NCI-H1092 treated with DMSO at 0.1 percent for 48 hours (cell line): ENCODE measurements around the gene NUMB.

Experiments
- DNase-seq: peaks from one replicate; lab custom pipeline; 2025; lab: John Stamatoyannopoulos, UW

The NUMB gene

GRCh38 chr14:73289729-73290128 lies 168.6 kb downstream of the NUMB start:
- no peak for DNase-seq

DNA sequence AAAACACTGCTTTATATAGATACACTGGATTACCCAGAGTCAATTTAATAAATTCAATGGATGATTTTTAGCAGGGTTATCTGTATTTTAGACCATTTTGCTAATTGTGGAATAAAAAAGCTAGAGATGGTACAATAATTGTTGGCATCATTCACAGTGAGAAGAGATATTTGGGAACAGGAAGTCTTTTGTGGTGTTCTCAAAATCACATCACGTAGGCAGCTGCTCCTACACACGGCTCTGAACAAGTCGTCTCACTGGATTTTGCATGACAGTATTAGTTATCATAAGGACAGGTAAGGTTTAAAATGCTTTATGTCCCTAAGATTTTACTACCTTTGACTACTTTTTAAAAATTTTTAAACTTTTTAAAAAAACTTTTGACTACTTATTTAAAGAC lies 169.0 kb downstream of the NUMB start:
- no peak for DNase-seq

- DNase-seq, result no peak
Measured at GRCh38 chr14:73287071-73287470, 171.3 kb downstream of the NUMB start.

DNA sequence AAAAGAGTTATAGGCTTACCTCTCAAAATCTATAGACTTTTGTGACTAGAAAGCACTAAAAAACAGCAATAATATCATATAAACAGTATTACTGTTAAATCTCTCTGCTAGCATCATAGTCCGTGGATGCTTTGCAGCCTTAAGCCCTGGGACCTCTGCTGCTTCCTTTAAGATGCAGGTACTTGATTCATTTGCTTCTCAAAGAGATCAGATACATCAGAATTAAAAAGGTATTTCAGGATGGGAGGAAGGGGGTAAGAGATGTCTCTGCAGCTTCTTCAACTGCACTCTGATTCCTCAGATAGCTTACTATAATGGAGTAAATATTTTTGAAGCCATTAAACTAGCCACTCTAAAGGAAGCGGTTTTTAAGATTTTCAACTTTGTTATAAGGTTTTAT lies 171.7 kb downstream of the NUMB start:
- DNase-seq, result no peak

DNA sequence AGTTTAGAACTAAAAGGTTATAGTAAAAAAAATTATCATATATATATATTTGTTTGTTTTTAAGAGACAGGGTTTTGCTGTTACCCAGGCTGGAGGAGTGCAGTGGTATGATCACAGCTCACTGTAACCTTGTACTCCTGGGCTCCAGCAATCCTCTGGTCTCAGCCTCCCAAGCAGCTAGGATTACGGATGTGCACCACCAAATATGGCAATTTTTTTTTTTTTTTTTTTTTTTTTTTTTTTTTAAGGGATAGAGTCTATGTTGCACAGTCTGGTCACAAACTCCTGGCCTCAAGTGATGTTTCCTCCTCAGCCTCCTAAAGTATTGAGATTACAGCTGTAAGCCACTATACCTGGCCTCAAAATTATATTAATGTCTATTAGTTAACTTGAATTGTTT lies 172.4 kb downstream of the NUMB start:
- DNase-seq, result no peak

GRCh38 chr14:73283608-73284379 lies 174.6 kb downstream of the NUMB start:
- no peak for DNase-seq

- no peak for DNase-seq
Measured at GRCh38 chr14:73280903-73281302, 177.4 kb downstream of the NUMB start.

GRCh38 chr14:73277376-73277775 lies 181.0 kb downstream of the NUMB start:
- DNase-seq, result no peak

DNA sequence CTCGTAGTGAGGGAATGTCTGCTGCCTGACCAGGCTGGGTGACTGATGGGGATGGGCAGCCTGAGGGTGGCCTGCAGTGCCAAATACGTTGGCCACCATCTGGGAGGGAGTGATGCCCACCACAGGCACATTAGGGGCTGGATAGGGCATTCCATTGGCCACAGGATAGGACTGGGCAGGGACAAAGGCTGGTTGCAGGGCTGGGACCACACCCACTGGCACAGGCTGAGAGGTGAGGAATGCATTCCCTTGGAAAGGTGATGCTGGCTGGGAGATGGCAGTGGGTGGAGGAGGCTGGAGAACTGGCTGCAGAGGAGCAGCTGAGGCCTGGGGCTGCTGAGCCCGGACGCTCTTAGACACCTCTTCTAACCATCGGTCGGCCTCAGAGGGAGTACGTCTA lies 181.5 kb downstream of the NUMB start:
- no peak for DNase-seq

- no peak for DNase-seq
Measured at GRCh38 chr14:73273799-73274198, 184.5 kb downstream of the NUMB start.

DNA sequence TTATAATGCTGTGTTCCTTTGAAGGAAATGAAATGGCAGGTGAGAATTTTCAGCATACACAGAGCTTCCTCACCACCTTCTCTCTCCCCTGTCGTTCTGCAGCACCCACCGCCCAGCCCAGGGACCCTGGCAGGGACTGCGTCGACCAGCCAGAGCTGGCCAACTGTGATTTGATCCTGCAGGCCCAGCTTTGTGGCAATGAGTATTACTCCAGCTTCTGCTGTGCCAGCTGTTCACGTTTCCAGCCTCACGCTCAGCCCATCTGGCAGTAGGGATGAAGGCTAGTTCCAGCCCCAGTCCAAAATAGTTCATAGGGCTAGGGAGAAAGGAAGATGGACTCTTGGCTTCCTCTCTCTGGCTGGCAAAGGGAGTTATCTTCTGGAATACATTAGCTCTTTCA lies 186.0 kb downstream of the NUMB start:
- DNase-seq, result no peak

- DNase-seq, result no peak
Measured at GRCh38 chr14:73269729-73270531, 188.4 kb downstream of the NUMB start.

- DNase-seq, result no peak
Measured at GRCh38 chr14:73267474-73267873, 190.9 kb downstream of the NUMB start.

DNA sequence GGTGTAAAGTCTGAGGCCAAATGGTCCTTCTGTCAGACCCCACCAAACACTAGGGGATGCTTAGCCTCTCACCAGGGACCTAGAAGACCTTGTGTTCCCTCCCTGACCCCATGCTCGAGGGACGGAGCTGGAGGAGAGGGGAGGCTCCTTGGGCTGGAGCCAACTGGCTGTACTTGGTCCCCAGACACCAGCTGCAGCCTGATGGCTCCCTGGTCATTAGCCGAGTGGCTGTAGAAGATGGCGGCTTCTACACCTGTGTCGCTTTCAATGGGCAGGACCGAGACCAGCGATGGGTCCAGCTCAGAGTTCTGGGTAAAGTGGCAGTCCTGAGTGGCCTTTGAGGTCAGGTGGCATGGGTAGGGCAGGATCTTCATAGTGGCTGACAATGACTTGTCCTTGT lies 192.0 kb downstream of the NUMB start:
- DNase-seq, result no peak

- no peak for DNase-seq
Measured at GRCh38 chr14:73265721-73266046, 192.7 kb downstream of the NUMB start.

- no peak for DNase-seq
Measured at GRCh38 chr14:73264885-73265720, 193.2 kb downstream of the NUMB start.

DNA sequence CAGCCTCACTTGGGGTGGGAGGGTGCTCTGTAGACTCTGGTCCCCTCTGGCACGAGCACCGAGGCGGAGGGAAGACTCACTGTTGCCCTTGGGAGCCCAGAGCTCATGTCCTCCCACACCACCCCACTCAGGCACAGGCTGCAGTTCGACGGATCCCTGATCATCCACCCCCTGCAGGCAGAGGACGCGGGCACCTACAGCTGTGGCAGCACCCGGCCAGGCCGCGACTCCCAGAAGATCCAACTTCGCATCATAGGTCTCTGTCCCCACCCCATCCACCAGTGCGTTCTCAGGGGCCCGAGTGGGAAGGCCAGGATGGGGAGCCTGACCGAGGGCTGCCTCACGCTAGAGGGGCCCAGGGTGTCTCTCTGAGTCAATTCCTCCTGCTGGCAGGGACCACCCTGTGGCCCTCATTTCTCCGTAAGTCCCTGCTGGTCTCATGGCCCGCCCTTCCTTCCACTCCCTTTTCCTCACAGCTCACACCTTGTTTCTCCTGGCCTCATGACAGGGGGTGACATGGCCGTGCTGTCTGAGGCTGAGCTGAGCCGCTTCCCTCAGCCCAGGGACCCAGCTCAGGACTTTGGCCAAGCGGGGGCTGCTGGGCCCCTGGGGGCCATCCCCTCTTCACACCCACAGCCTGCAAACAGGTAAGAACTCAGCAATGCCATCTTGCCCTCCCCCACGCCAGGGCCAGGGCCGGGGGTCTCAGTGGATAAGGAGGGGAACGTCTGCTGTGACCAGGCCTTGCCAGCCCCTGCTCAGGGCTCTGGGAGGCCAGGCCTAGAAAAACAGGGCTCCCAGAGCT lies 194.1 kb downstream of the NUMB start:
- no peak for DNase-seq

DNA sequence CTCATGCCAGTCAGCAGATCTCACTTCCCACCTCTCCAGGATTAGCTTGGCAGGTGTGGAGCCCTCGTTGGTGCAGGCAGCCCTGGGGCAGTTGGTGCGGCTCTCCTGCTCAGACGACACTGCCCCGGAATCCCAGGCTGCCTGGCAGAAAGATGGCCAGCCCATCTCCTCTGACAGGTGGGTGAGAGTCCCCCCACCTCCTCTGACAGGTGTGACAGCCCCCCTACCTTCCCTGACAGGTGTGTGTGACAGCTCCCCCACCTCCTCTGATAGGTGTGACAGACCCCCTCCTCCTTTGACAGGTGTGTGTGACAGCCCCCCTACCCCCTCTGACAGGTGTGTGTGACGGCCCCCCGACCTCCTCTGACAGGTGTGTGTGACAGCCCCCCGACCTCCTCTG lies 194.7 kb downstream of the NUMB start:
- no peak for DNase-seq

GRCh38 chr14:73262427-73263183 lies 195.7 kb downstream of the NUMB start:
- DNase-seq, result no peak

DNA sequence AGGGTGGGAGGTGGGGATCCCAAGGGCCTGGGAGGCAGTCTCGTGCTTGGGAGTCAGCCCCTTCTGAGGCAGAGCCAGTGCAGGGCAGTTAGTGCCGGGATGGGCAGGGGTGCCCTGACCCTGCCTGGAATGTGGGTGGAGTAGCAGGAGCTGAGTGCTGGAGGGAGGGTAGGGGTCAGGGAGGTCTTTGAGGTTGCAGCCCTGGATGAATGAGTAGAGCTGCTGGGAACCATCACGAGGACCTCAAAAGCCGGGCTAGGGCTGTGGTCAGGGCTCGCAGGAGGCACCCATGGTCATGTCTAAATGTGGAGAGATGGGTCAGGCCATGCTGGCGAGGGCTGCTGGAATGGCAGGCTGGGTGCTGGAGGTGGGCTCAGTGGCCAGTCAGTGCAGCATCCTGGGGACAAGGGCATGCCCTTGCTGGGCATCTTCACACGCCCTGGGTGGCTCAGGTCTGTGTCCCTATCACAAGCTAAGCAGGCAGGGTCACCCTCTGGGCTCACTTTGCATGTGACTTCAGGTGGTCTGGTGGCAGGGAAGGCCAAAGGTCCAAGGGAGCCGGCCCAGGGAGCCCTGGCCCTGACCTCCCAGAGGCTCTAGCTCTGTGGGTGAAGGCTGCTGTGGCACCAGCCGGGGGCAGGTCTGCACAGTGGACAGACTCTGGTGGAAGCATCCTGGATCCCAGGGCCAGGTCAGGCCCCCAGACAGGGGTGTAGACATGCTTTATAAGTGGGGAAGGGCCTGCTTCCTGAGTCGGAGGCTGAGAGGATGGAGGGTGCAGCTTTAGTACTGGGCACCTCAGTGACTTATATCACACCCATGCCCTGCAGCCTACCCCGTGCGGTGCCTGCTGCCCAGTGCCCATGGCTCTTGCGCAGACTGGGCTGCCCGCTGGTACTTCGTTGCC lies 196.6 kb downstream of the NUMB start:
- DNase-seq, result no peak
